Loucy (cell line): ENCODE measurements around the gene YIF1A.

Experiments
- H2AFZ ChIP-seq: fragments of 200-600 bp; sonication (generic); 2 replicates; pipeline ENCODE4 v1.6.0; 2016; ENCODE audit warnings: antibody characterized with exemption, mild to moderate bottlenecking, low read length, moderate library complexity
- H3F3A ChIP-seq: fragments of 200-600 bp; 2 replicates; pipeline ENCODE4 v1.6.0; 2016; ENCODE audit warnings: antibody characterized with exemption, low read depth, mild to moderate bottlenecking
- H3K27me3 ChIP-seq: fragments of 200-600 bp; sonication (generic); 2 replicates; pipeline ENCODE4 v1.6.1; 2014; ENCODE audit warnings: low read length, mild to moderate bottlenecking; ENCODE audit not compliant: insufficient read depth, poor library complexity, severe bottlenecking
- H3K36me3 ChIP-seq: fragments of 200-600 bp; sonication (generic); 2 replicates; pipeline ENCODE4 v1.6.1; 2016; ENCODE audit warnings: low read length; ENCODE audit not compliant: insufficient read depth
- H3K4me1 ChIP-seq: fragments of 200-600 bp; sonication (generic); 2 replicates; pipeline ENCODE4 v1.5.1; 2014; ENCODE audit warnings: low read length, mild to moderate bottlenecking; ENCODE audit not compliant: insufficient read depth, poor library complexity, severe bottlenecking
- H3K4me2 ChIP-seq: fragments of 200-600 bp; sonication (generic); 2 replicates; pipeline ENCODE4 v1.6.0; 2014; ENCODE audit warnings: antibody characterized with exemption, low read length, low read depth, mild to moderate bottlenecking; ENCODE audit not compliant: poor library complexity, severe bottlenecking
- H3K4me3 ChIP-seq: fragments of 200-600 bp; sonication (generic); 2 replicates; pipeline ENCODE4 v1.5.1; 2014; ENCODE audit warnings: low read length, mild to moderate bottlenecking, mixed read lengths; ENCODE audit not compliant: poor library complexity, severe bottlenecking
- H3K79me2 ChIP-seq: fragments of 200-600 bp; sonication (generic); 2 replicates; pipeline ENCODE4 v1.6.1; 2014; ENCODE audit warnings: low read length; ENCODE audit not compliant: insufficient read depth
- H3K9ac ChIP-seq: fragments of 200-600 bp; sonication (generic); 2 replicates; pipeline ENCODE4 v1.6.0; 2014; ENCODE audit warnings: mild to moderate bottlenecking, low read depth, low read length, moderate library complexity; ENCODE audit not compliant: poor library complexity, severe bottlenecking
- H3K9me2 ChIP-seq: fragments of 200-600 bp; sonication (generic); replicated peaks from 2 replicates; pipeline ENCODE4 v1.6.1; 2016; ENCODE audit warnings: low read depth, low read length, mixed read lengths
- H3K9me3 ChIP-seq: fragments of 200-600 bp; sonication (generic); 2 replicates; pipeline ENCODE4 v1.6.1; 2014; ENCODE audit warnings: mild to moderate bottlenecking, antibody characterized with exemption, low read length, low read depth; ENCODE audit not compliant: insufficient read depth
- H4K20me1 ChIP-seq: fragments of 200-600 bp; sonication (generic); 2 replicates; pipeline ENCODE4 v1.6.0; 2014; ENCODE audit warnings: antibody characterized with exemption, low read length, mild to moderate bottlenecking; ENCODE audit not compliant: insufficient read depth, poor library complexity, severe bottlenecking
- CTCF ChIP-seq: fragments of 200-600 bp; sonication (generic); conservative IDR thresholded peaks from 2 replicates; pipeline ENCODE4 v1.5.1; 2014; ENCODE audit warnings: mild to moderate bottlenecking, antibody characterized with exemption, low read length
- EZH2phosphoT487 ChIP-seq: fragments of 200-600 bp; IDR thresholded peaks from 2 replicates; pipeline ENCODE4 v1.6.1; 2018; ENCODE audit warnings: antibody characterized with exemption, mild to moderate bottlenecking, moderate library complexity, borderline replicate concordance

YIF1A gene

GRCh38 chr11:66238786-66239413 lies 50.0 kb downstream of the YIF1A start:
- Histone ChIP-seq H3K36me3 (no peaks in the 10 kb centered on the region), H3K4me1 (no peaks in the 10 kb centered on the region), H3K9me2 (no peaks in the 10 kb centered on the region), H3K9ac (no peak overlapping the region), H3K27me3 (no peaks in the 10 kb centered on the region), H2AFZ (no peak overlapping the region), H3K9me3 (no peaks in the 10 kb centered on the region), H3F3A (no peaks in the 10 kb centered on the region), H3K79me2 (no peaks in the 10 kb centered on the region), H4K20me1 (no peaks in the 10 kb centered on the region), H3K4me2 (no peak overlapping the region), H3K4me3 (no peak overlapping the region)
- no peak for TF ChIP-seq CTCF
- no peak for TF ChIP-seq EZH2phosphoT487

- Histone ChIP-seq H3K9me2 (no peaks in the 10 kb centered on the region), H3K79me2 (no peaks in the 10 kb centered on the region), H3F3A (no peaks in the 10 kb centered on the region), H3K9ac (no peak overlapping the region), H3K4me3 (no peak overlapping the region), H3K36me3 (no peaks in the 10 kb centered on the region), H2AFZ (no peak overlapping the region), H3K4me1 (no peaks in the 10 kb centered on the region), H3K9me3 (no peaks in the 10 kb centered on the region), H3K27me3 (no peaks in the 10 kb centered on the region), H3K4me2 (no peak overlapping the region), H4K20me1 (no peaks in the 10 kb centered on the region)
- TF ChIP-seq CTCF (no peak), EZH2phosphoT487 (no peak)
These were observed 51.1 kb downstream of the YIF1A start for GRCh38 chr11:66237867-66238266.

- Histone ChIP-seq H3K4me2 (no peak overlapping the region), H3K27me3 (no peaks in the 10 kb centered on the region), H4K20me1 (no peaks in the 10 kb centered on the region), H2AFZ (no peak overlapping the region), H3K4me3 (no peak overlapping the region), H3F3A (no peaks in the 10 kb centered on the region), H3K36me3 (no peaks in the 10 kb centered on the region), H3K4me1 (no peaks in the 10 kb centered on the region), H3K9me3 (no peaks in the 10 kb centered on the region), H3K9ac (no peak overlapping the region), H3K9me2 (no peaks in the 10 kb centered on the region), H3K79me2 (no peaks in the 10 kb centered on the region)
- TF ChIP-seq EZH2phosphoT487 (no peak), CTCF (no peak)
These were observed 53.8 kb downstream of the YIF1A start for GRCh38 chr11:66235141-66235540.
